NCI-H1092 (cell line): ENCODE data around the gene SAMD14.

Source experiments
- DNase-seq: peaks from one replicate; lab custom pipeline; 2025; lab: John Stamatoyannopoulos, UW

Gene SAMD14

GRCh38 chr17:50112694-50113093 is 17.3 kb downstream of the SAMD14 start:
- DNase-seq, result no peak

- no peak for DNase-seq
Observed at GRCh38 chr17:50111673-50112655, 18.0 kb downstream of the SAMD14 start.

- DNase-seq, result no peak
Observed at GRCh38 chr17:50110591-50111349, 19.2 kb downstream of the SAMD14 start.

GRCh38 chr17:50109785-50110184 is 20.2 kb downstream of the SAMD14 start:
- DNase-seq, result no peak

- DNase-seq, result no peak
Observed at GRCh38 chr17:50109207-50109606, 20.8 kb downstream of the SAMD14 start.

GRCh38 chr17:50108556-50108955 is 21.4 kb downstream of the SAMD14 start:
- no peak for DNase-seq

- DNase-seq, result no peak
Observed at GRCh38 chr17:50107790-50108414, 22.1 kb downstream of the SAMD14 start.

- DNase-seq, result no peak
Observed at GRCh38 chr17:50106393-50107131, 23.4 kb downstream of the SAMD14 start.

GRCh38 chr17:50105811-50106210 is 24.1 kb downstream of the SAMD14 start:
- DNase-seq, result no peak

- DNase-seq, result no peak
Observed at GRCh38 chr17:50103941-50104340, 26.0 kb downstream of the SAMD14 start.

GRCh38 chr17:50103252-50103651 is 26.7 kb downstream of the SAMD14 start:
- DNase-seq, result no peak

GRCh38 chr17:50102164-50102991 is 27.6 kb downstream of the SAMD14 start:
- DNase-seq, result no peak

GRCh38 chr17:50101346-50102163 is 28.4 kb downstream of the SAMD14 start:
- DNase-seq, result no peak

GRCh38 chr17:50100921-50101345 is 29.0 kb downstream of the SAMD14 start:
- DNase-seq, result no peak

GRCh38 chr17:50100480-50100883 is 29.5 kb downstream of the SAMD14 start:
- DNase-seq, result no peak

GRCh38 chr17:50099003-50099402 is 31.0 kb downstream of the SAMD14 start:
- no peak for DNase-seq

- DNase-seq, result no peak
Observed at GRCh38 chr17:50098583-50098982, 31.4 kb downstream of the SAMD14 start.

GRCh38 chr17:50097926-50098325 is 32.0 kb downstream of the SAMD14 start:
- DNase-seq, result no peak

- DNase-seq, result no peak
Observed at GRCh38 chr17:50097455-50097854, 32.5 kb downstream of the SAMD14 start.

- no peak for DNase-seq
Observed at GRCh38 chr17:50096758-50097157, 33.2 kb downstream of the SAMD14 start.
